CD4-positive, alpha-beta T cell treated with Interleukin-6 for 4 hours (primary cell): Measurements from ENCODE around the gene SHISAL2B.
"Not testable (repeated sequence)": the region's sequence is repeated elsewhere in the genome, so short reads cannot be mapped to it uniquely, and the experiment has no call there.

Source experiments
- DNase-seq: peaks from one replicate; pipeline ENCODE4 v3.0.0-alpha.2; 2020; ENCODE audit warnings: mixed read lengths

The SHISAL2B gene

GRCh38 chr5:64706074-64706473 lies 15.8 kb downstream of the SHISAL2B start:
- not testable (repeated sequence) for DNase-seq

- no peak for DNase-seq
Measured at GRCh38 chr5:64707191-64707590, 16.9 kb downstream of the SHISAL2B start.

GRCh38 chr5:64714495-64714894 lies 24.2 kb downstream of the SHISAL2B start:
- not testable (repeated sequence) for DNase-seq

GRCh38 chr5:64722588-64722987 lies 32.3 kb downstream of the SHISAL2B start:
- no peak for DNase-seq

- no peak for DNase-seq
Measured at GRCh38 chr5:64727150-64727549, 36.8 kb downstream of the SHISAL2B start.

GRCh38 chr5:64742411-64742810 lies 52.1 kb downstream of the SHISAL2B start:
- DNase-seq, result no peak

GRCh38 chr5:64742821-64743220 lies 52.5 kb downstream of the SHISAL2B start:
- DNase-seq, result no peak

- no peak for DNase-seq
Measured at GRCh38 chr5:64744914-64745313, 54.6 kb downstream of the SHISAL2B start.

GRCh38 chr5:64746446-64746845 lies 56.1 kb downstream of the SHISAL2B start:
- DNase-seq, result no peak

GRCh38 chr5:64749385-64749784 lies 59.1 kb downstream of the SHISAL2B start:
- DNase-seq, result no peak

- no peak for DNase-seq
Measured at GRCh38 chr5:64754066-64754465, 63.8 kb downstream of the SHISAL2B start.

GRCh38 chr5:64758901-64759300 lies 68.6 kb downstream of the SHISAL2B start:
- DNase-seq, result no peak

- DNase-seq, result no peak
Measured at GRCh38 chr5:64759960-64760660, 69.8 kb downstream of the SHISAL2B start.

- DNase-seq, result no peak
Measured at GRCh38 chr5:64763948-64764503, 73.7 kb downstream of the SHISAL2B start.

- DNase-seq, result no peak
Measured at GRCh38 chr5:64765804-64766504, 75.7 kb downstream of the SHISAL2B start.

GRCh38 chr5:64766941-64767340 lies 76.6 kb downstream of the SHISAL2B start:
- no peak for DNase-seq
